ENCODE results near the gene ALAD. TPM values are rescaled to one million over a fixed set of nuclear protein-coding genes. Genes with fewer than 3 reads are reported as not detected.

ALAD gene
- total RNA-seq, 4 donors from 2014 or later = 44.6 to 81.4 (median 62.2) TPM

DNA sequence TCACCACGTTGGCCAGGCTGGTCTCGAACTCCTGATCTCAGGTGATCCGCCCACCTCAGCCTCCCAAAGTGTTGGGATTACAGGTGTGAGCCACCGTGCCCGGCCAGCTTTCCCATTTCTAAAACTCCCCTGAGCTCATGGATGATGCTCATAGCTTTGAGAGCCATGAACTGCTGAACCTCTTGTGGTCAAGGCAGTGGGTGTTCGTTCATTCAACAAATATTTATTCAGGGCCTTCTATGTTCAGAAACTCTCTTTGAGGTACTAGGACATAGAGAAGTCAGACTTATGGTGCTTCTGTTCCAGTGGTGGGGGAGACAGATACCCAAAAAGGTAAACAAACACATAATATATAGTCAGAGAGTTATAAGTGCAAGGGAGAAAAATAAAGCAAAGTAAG, 49.1 kb downstream of the ALAD start:
- no peaks in the 10 kb centered on the region for H3K27me3 ChIP-seq
- no peak for DNase-seq
- no peaks in the 10 kb centered on the region for H3K36me3 ChIP-seq
- TF ChIP-seq, protein P1, sequence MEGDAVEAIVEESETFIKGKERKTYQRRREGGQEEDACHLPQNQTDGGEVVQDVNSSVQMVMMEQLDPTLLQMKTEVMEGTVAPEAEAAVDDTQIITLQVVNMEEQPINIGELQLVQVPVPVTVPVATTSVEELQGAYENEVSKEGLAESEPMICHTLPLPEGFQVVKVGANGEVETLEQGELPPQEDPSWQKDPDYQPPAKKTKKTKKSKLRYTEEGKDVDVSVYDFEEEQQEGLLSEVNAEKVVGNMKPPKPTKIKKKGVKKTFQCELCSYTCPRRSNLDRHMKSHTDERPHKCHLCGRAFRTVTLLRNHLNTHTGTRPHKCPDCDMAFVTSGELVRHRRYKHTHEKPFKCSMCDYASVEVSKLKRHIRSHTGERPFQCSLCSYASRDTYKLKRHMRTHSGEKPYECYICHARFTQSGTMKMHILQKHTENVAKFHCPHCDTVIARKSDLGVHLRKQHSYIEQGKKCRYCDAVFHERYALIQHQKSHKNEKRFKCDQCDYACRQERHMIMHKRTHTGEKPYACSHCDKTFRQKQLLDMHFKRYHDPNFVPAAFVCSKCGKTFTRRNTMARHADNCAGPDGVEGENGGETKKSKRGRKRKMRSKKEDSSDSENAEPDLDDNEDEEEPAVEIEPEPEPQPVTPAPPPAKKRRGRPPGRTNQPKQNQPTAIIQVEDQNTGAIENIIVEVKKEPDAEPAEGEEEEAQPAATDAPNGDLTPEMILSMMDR (IDR thresholded peaks at IDR 0.05) = no peak
- no peak for TF ChIP-seq POLR2A (IDR thresholded peaks at IDR 0.05)
- no peaks in the 10 kb centered on the region for H3K9me3 ChIP-seq
- H3K4me1 ChIP-seq = peaks cover 0 to 17% (median 7%) of the 10 kb centered on the region in 4 donors
- H3K4me3 ChIP-seq = no peak overlapping the region
- no peak overlapping the region for H3K27ac ChIP-seq

DNA sequence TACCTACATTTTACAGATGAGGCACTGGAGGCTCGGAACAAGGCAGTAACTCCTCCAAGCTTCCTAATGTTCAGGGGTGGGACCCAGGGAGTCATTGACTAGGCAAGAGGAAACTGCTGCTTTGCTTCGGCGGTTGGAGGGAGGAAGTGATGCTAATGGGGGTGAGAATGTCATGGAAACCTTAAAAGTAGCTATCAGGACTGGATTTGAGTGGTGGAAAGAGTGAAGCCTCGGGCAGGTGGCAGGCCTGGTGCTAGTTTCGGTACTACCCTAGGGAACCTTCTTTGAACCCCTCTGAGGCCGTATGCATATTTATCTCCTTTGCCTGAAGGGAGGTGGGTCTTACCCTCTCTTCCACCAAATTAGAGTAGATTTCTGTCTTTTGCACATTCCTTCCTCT, 50.1 kb downstream of the ALAD start:
- no peaks in the 10 kb centered on the region for H3K27me3 ChIP-seq
- H3K9me3 ChIP-seq = no peaks in the 10 kb centered on the region
- DNase-seq = peak in 1 of 3 donors; percentile 26
- H3K4me3 ChIP-seq = no peak overlapping the region
- peaks cover 0 to 17% (median 7%) of the 10 kb centered on the region in 4 donors for H3K4me1 ChIP-seq
- H3K36me3 ChIP-seq = no peaks in the 10 kb centered on the region
- TF ChIP-seq POLR2A (IDR thresholded peaks at IDR 0.05) = no peak
- TF ChIP-seq, protein P1 (IDR thresholded peaks at IDR 0.05) = no peak
- no peak overlapping the region for H3K27ac ChIP-seq

DNA sequence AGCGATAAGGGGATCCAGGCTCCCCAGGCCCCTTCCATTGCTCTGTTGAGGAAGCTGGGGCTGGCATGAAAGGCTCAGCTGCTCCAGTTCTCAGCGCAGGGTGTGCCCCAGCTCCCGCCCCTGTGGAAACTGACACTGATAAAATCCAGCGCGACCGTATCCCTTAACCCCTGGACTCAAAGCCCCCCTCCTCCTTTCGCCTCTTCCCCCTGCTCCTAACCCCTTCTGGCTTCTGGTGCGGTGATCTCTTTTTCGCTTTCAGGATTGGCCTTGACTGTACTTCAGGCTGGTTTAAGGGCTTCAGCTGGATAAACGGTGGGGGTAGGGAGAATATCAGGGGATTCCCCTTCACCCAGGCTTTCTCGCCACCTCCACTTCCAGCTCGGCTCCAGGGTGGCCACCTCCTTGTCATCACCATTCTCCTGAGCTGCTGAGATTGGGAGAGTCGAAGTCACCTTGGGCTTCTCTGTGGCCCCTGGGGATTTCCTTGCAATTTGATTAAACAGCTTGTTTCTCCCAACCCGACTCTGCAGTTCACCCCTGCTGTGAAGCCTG, 50.9 kb downstream of the ALAD start:
- DNase-seq = no peak
- no peaks in the 10 kb centered on the region for H3K9me3 ChIP-seq
- H3K27me3 ChIP-seq = no peaks in the 10 kb centered on the region
- peak overlapping the region in 2 of 4 donors; percentile 39 to 69 for H3K27ac ChIP-seq
- no peak for TF ChIP-seq POLR2A (IDR thresholded peaks at IDR 0.05)
- TF ChIP-seq, protein P1 (IDR thresholded peaks at IDR 0.05) = no peak
- H3K36me3 ChIP-seq = no peaks in the 10 kb centered on the region
- H3K4me3 ChIP-seq = peak overlapping the region; percentile 40 to 90 (median 73)
- peaks cover 0 to 20% (median 7%) of the 10 kb centered on the region in 4 donors for H3K4me1 ChIP-seq

DNA sequence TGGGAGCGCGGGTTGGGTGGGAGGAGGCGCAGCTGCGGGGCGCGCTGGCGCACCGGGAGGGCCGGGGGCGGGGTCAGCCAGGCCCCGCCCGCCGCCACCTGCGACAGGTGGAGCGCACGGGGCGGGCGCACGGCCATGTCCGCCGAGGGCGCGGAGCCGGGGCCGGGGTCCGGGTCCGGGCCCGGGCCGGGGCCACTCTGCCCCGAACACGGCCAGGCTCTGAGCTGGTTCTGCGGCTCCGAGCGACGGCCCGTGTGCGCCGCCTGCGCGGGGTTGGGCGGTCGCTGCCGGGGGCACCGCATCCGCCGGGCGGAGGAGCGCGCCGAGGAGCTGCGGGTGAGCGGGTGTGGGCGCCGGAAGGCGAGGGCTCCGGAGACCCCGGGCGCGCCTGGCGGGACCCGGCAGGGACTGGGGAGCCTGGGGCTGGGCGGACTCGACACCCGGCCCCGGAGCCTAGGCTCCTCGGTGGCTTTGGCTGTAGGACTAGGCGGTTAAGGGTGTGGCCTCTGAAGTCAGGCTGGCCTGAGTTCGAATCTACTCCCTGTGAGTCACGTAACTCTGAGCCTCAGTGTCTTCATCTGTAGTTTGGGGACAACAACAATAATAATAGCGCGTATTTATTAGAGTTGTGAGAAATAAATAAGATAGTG, 51.5 kb downstream of the ALAD start, which contains the start of gene BSPRY:
Gene BSPRY, plus strand, starts transcription at position 97 of the 650 bp plus-strand sequence. Its CDS starts 39 bp downstream, at position 136.
- Histone ChIP-seq H3K36me3 (no peaks in the 10 kb centered on the region), H3K27me3 (no peaks in the 10 kb centered on the region), H3K4me1 (peaks cover 0 to 23% (median 7%) of the 10 kb centered on the region in 4 donors), H3K27ac (peak within 1 kb of the TSS in 3 of 4 donors; percentile 19 to 69 (median 39)), H3K9me3 (no peaks in the 10 kb centered on the region), H3K4me3 (peak within 1 kb of the TSS; percentile 40 to 90 (median 73))
- TF ChIP-seq, protein P1 (IDR thresholded peaks at IDR 0.05) = no peak
- TF ChIP-seq POLR2A (IDR thresholded peaks at IDR 0.05) = peak in 1 of 2 donors; percentile 28
- DNase-seq = peak; percentile 29 to 75 (median 58)

GRCh38 chr9:113349066-113349444, 52.0 kb downstream of the ALAD start:
- Histone ChIP-seq H3K9me3 (no peaks in the 10 kb centered on the region), H3K4me1 (peaks cover 0 to 23% (median 7%) of the 10 kb centered on the region in 4 donors), H3K27ac (no peak overlapping the region), H3K4me3 (peak overlapping the region in 3 of 4 donors; percentile 63 to 90 (median 83)), H3K27me3 (no peaks in the 10 kb centered on the region), H3K36me3 (no peaks in the 10 kb centered on the region)
- no peak for DNase-seq
- TF ChIP-seq, protein P1 (IDR thresholded peaks at IDR 0.05) = no peak
- no peak for TF ChIP-seq POLR2A (IDR thresholded peaks at IDR 0.05)
